HG03103 (cell line): ENCODE measurements around the gene NOP16.

Source experiments
- ATAC-seq: cut with Tn5 transposase; IDR thresholded peaks from one replicate; pipeline ENCODE4 v1.9.1; 2021; ENCODE audit warnings: low read depth; ENCODE audit not compliant: unreplicated experiment

Gene NOP16

GRCh38 chr5:176388003-176388443, 375 bp downstream of the NOP16 start:
- ATAC-seq = no peak

- no peak for ATAC-seq
Observed at GRCh38 chr5:176387384-176387925, 943 bp downstream of the NOP16 start.

DNA sequence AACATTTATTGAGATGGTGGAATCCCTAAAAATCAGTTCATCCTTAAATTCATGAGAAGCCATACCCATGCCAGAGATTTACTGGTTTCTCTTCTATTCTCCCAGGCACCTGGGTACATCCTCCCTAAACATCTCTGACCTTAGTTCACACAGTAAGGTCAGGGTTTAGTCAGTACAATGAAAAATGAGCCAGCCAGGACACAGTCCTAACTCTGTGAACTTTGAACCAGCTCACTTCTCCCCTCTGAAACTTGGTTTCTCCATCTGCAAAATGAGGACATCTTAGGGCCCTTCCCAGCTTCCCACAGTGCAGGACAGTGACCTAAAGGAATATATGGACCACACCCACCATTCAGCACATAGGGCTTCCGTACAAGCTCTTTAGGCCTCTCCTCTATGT, 1.9 kb downstream of the NOP16 start:
- ATAC-seq = no peak

- ATAC-seq = no peak
Observed at GRCh38 chr5:176384991-176385390, 3.4 kb downstream of the NOP16 start.

DNA sequence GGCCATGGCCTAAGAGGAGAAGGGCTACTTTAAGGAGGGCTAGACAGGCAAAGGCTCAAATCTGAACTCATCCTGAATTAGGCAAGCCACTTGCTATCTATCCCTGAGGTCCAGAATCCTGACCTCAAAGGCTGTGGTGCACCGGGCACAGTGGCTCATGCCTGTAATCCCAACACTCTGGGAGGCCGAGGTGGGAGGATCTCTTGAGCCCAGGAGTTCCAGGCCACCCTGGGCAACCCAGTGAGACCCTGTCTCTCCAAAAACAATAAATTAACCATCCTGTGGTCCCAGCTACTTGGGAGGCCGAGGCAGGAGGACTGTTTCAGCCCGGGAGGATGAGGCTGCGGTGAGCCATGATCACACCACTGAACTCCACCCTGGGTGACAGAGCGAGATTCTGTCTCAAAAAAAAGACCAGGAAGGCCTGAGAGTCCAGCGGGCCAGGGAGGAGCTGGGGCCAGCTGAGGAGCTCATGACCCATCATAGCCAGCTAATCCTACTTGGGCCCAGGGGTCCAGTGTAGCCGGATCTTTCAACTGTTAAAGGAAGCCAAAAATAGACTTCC, 4.0 kb downstream of the NOP16 start:
- ATAC-seq = no peak

GRCh38 chr5:176383961-176384360, 4.4 kb downstream of the NOP16 start:
- no peak for ATAC-seq

GRCh38 chr5:176383248-176383905, 5.0 kb downstream of the NOP16 start:
- ATAC-seq = no peak

- ATAC-seq = no peak
Observed at GRCh38 chr5:176382721-176383120, 5.7 kb downstream of the NOP16 start.

DNA sequence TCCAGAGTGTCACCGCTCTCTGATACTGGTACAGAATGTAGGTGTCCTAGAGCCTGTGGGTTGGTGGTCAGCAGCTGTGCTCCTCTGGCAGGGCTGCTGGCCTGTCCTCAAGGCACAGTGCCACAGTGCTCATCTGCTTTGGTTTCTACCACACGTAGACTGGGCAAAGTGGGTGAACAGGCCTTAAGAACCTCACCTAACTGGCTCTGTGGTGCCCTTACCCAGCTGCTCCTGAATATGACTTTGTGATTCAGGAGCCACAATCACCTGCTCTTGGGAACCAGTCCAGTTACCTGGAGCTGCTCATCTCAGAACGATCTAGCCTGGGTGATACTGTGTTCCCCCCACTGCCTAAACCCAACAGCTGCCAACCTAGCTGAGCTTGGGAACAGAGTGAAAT, 6.4 kb downstream of the NOP16 start:
- no peak for ATAC-seq

- ATAC-seq = no peak
Observed at GRCh38 chr5:176381423-176381822, 7.0 kb downstream of the NOP16 start.

DNA sequence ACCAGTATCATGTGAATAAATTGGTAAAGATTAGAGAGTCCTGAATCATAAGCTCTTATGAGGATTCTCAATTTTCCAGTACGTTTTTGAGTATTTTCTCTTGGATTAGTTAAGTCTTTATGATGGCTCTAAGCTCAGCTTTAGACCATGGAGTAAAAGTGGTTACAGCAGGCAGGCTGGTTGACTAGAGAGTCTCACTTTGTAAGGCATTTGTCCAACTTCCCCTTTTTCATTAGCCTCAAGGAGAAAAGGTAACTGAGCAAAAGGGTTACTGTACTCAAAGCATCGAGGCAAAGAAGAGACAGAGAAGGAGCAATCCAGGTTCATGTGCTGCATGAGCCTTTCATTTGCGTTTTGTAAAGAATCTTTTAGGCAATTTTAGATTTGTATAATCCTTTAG, 8.5 kb downstream of the NOP16 start:
- no peak for ATAC-seq

GRCh38 chr5:176373100-176373818, 15.1 kb downstream of the NOP16 start:
- no peak for ATAC-seq

GRCh38 chr5:176371621-176372539, 16.5 kb downstream of the NOP16 start:
- ATAC-seq = no peak

GRCh38 chr5:176369934-176370711, 18.3 kb downstream of the NOP16 start:
- no peak for ATAC-seq

GRCh38 chr5:176368726-176369125, 19.7 kb downstream of the NOP16 start:
- ATAC-seq = no peak

GRCh38 chr5:176366232-176366894, 22.0 kb downstream of the NOP16 start:
- ATAC-seq = no peak

- peak; percentile 34 for ATAC-seq
Observed at GRCh38 chr5:176365351-176366231, 22.8 kb downstream of the NOP16 start, which contains the start of gene ARL10. TSS of gene ARL10 (plus strand) at chr5:176365487. CDS start at chr5:176365564, 77 bp downstream.

DNA sequence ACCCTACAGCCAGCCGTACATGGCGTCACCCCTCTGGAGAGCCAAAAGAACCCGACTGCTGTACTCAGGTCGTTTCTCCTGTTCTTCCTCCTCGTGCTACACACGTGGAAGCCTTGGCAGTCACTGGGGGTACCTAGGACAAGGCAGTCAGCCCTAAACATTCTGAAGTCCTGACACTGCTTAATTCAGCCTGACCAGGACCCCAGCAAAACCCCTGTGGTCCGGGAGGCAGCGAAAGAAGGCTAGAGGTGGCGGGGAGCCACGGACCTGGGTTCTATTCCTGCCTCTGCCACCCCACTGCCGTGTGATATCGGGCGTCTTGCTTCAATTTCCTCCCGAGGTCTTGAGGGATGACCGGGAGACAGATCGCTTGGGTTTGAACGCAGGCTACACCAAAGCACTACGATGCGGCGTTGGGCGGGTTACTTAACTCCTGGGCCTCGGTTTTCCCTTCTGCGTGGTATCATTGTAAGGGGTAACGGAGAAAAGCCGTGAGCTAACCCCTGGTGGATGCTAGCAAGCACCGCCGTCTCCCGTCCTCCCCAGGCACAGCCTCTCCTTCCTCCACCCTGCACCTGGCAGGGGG, 23.5 kb downstream of the NOP16 start:
- ATAC-seq = no peak
